Measurements from ENCODE around the gene FBXW5. TPM values are rescaled to one million over a fixed set of nuclear protein-coding genes. Genes with fewer than 3 reads are reported as not detected.

The FBXW5 gene
- total and polyA plus RNA-seq, 10 of the 15 experiments (the other 5 are each of a cell fraction or from before 2014, with no cell fraction given) = 0.21 to 97.3 (median 44.5) TPM

DNA sequence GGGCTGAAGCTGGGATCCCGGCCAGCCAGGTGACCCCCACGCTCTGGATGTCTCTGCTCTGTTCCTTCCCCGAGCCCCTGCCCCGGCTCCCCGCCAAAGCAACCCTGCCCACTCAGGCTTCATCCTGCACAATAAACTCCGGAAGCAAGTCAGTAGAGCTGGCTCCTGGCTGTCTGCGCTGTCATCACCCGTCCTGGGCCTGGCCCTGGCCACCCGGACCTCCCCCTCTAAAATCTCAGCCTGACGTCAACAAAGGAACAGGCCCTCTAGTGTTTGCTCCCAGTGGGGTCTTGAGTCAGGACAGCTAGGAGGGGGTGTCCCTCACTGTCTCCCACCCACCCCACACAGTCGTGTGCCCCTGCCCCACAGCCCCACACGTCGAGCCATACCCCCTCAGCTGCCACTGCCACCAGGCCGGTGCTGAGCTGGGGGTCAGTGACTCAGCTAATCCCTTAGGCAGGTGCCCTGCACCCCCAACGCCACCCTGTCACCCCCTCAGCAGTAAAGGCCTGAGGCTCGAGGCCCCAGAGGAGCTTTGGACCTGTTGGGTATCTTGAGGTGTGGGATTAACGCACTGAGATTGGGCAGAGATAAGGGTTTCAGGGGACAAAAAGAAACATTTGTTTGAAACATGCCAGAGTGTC lies 37.2 kb upstream of the FBXW5 start:
- ATAC-seq (no peak), DNase-seq (ENCODE audit: low read depth, low spot score) (no peak), FAIRE-seq (no peak)
- no peaks in the 10 kb centered on the region for H3K4me1 ChIP-seq (ENCODE audit: control insufficient read depth, insufficient read depth, low read length)
- H3K4me2 ChIP-seq (ENCODE audit: control insufficient read depth, insufficient read depth) = no peak overlapping the region
- SMC1A ChIA-PET (ENCODE audit: uncharacterized antibody, unreplicated experiment) = no interaction called here
- H3K27ac ChIP-seq (ENCODE audit: control insufficient read depth, insufficient read depth) = no peak overlapping the region
- no peaks in the 10 kb centered on the region for H3K79me2 ChIP-seq (ENCODE audit: control insufficient read depth, insufficient read depth, low read length)
- no TSS peak for BruUV-seq (replicated peaks)
- TF ChIP-seq BHLHE40 (IDR thresholded peaks at IDR 0.05; ENCODE audit: borderline replicate concordance in 1 of 2, low read depth in 2 of 2, low read length in 1 of 2) (no peak), EZH2 (IDR thresholded peaks at IDR 0.05; ENCODE audit: borderline replicate concordance, control insufficient read depth, low read depth, low read length) (no peak), ASH2L (IDR thresholded peaks at IDR 0.05; ENCODE audit: borderline replicate concordance, low read depth) (no peak), RAD21 (IDR thresholded peaks at IDR 0.05; ENCODE audit: insufficient read depth, low read depth, low read length) (no peak), FOXM1 (IDR thresholded peaks at IDR 0.05; ENCODE audit: low read depth, low read length) (no peak), FOS (IDR thresholded peaks at IDR 0.05; ENCODE audit: borderline replicate concordance, extremely low read depth, insufficient read length) (no peak), SIX5 (IDR thresholded peaks at IDR 0.05; ENCODE audit: low read depth, low read length, severe bottlenecking) (no peak), RFX5 (IDR thresholded peaks at IDR 0.05; ENCODE audit: low read depth, low read length) (no peak), CHD2 (IDR thresholded peaks at IDR 0.05; ENCODE audit: borderline replicate concordance, low read depth, low read length) (no peak)
- TF ChIP-seq, protein P1, sequence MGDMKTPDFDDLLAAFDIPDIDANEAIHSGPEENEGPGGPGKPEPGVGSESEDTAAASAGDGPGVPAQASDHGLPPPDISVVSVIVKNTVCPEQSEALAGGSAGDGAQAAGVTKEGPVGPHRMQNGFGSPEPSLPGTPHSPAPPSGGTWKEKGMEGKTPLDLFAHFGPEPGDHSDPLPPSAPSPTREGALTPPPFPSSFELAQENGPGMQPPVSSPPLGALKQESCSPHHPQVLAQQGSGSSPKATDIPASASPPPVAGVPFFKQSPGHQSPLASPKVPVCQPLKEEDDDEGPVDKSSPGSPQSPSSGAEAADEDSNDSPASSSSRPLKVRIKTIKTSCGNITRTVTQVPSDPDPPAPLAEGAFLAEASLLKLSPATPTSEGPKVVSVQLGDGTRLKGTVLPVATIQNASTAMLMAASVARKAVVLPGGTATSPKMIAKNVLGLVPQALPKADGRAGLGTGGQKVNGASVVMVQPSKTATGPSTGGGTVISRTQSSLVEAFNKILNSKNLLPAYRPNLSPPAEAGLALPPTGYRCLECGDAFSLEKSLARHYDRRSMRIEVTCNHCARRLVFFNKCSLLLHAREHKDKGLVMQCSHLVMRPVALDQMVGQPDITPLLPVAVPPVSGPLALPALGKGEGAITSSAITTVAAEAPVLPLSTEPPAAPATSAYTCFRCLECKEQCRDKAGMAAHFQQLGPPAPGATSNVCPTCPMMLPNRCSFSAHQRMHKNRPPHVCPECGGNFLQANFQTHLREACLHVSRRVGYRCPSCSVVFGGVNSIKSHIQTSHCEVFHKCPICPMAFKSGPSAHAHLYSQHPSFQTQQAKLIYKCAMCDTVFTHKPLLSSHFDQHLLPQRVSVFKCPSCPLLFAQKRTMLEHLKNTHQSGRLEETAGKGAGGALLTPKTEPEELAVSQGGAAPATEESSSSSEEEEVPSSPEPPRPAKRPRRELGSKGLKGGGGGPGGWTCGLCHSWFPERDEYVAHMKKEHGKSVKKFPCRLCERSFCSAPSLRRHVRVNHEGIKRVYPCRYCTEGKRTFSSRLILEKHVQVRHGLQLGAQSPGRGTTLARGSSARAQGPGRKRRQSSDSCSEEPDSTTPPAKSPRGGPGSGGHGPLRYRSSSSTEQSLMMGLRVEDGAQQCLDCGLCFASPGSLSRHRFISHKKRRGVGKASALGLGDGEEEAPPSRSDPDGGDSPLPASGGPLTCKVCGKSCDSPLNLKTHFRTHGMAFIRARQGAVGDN (IDR thresholded peaks at IDR 0.05) = no peak
- no peak overlapping the region for H3K4me3 ChIP-seq
- H3K9ac ChIP-seq (ENCODE audit: control insufficient read depth, insufficient read depth, low read length) = no peak overlapping the region
- H4K20me1 ChIP-seq (ENCODE audit: control insufficient read depth, insufficient read depth) = peaks cover 3% of the 10 kb centered on the region; the same call in 1 of the 2 replicates
- 38% methylated on average over 17 of the region's 17 CpGs for WGBS (ENCODE audit: insufficient coverage, insufficient replicate concordance, low lambda C conversion rate, missing lambda C conversion rate)
- in situ Hi-C loops (cut with MboI) (no loop called here), intact Hi-C loops (cut with micrococcal nuclease; ENCODE audit: unreplicated experiment) (no loop called here)
- H3K27me3 ChIP-seq (replicated peaks in 1 of 2; ENCODE audit: control insufficient read depth in 2 of 2, insufficient read depth in 2 of 2, low read length in 1 of 2) = peaks cover 5 to 6% of the 10 kb centered on the region in 2 experiments
- POLR2A ChIA-PET = no interaction called here
- CTCF ChIA-PET = interaction anchor here (1.0 kb wide), 1 partner anchor 189 kb away, joined by 3 read pairs; no protein-coding TSS in a partner anchor
- no peaks in the 10 kb centered on the region for H3K36me3 ChIP-seq (ENCODE audit: control insufficient read depth in 2 of 2, insufficient read depth in 2 of 2, low read length in 1 of 2)
- H2AFZ ChIP-seq (ENCODE audit: control insufficient read depth, low read depth, low read length) = no peak overlapping the region
- RAD21 ChIA-PET (ENCODE audit: unreplicated experiment) = no interaction called here
- no peaks in the 10 kb centered on the region for H3K9me3 ChIP-seq (replicated peaks; ENCODE audit: control insufficient read depth, insufficient read depth, low read length)
